Osteoblast (primary cell): Measurements from ENCODE around the gene USP7. TPM values are rescaled to one million over a fixed set of nuclear protein-coding genes. Genes with fewer than 3 reads are reported as not detected.
A peak's percentile ranks its signal among the peaks of the same experiment; 100 is the strongest.

Experiments
- DNase-seq: peaks from one replicate; pipeline ENCODE4 v3.0.0; 2011; ENCODE audit warnings: low spot score, mixed read lengths; ENCODE audit not compliant: insufficient read length; ENCODE audit errors: missing footprints
- H2AFZ ChIP-seq: 2 replicates; pipeline ENCODE4 v1.6.0; 2011; ENCODE audit warnings: mild to moderate bottlenecking, low read length
- H3K27ac ChIP-seq: 2 replicates; pipeline ENCODE4 v1.5.1; 2011; ENCODE audit warnings: mild to moderate bottlenecking, low read depth, low read length, moderate library complexity
- H3K27me3 ChIP-seq: 2 replicates; pipeline ENCODE4 v1.6.0; 2012; ENCODE audit warnings: mild to moderate bottlenecking, control low read depth, inconsistent platforms, low read length, moderate library complexity; ENCODE audit not compliant: insufficient read depth
- H3K36me3 ChIP-seq: 2 replicates; pipeline ENCODE4 v1.5.1; 2011; ENCODE audit warnings: mild to moderate bottlenecking, low read length, control low read depth, moderate library complexity; ENCODE audit not compliant: insufficient read depth
- H3K4me1 ChIP-seq: 2 replicates; pipeline ENCODE4 v1.5.1; 2011; ENCODE audit warnings: mild to moderate bottlenecking, low read length, control low read depth, moderate library complexity; ENCODE audit not compliant: insufficient read depth
- H3K4me2 ChIP-seq: 2 replicates; pipeline ENCODE4 v1.6.0; 2011; ENCODE audit warnings: mild to moderate bottlenecking, low read length; ENCODE audit not compliant: insufficient read depth
- H3K4me3 ChIP-seq: fragments of 200-600 bp; sonication (generic); 3 replicates; pipeline ENCODE4 v1.5.1; 2012; ENCODE audit warnings: mild to moderate bottlenecking, low read length, inconsistent platforms; ENCODE audit not compliant: insufficient read depth
- H3K79me2 ChIP-seq: 2 replicates; pipeline ENCODE4 v1.6.0; 2012; ENCODE audit warnings: mild to moderate bottlenecking, low read length, control low read depth, inconsistent platforms; ENCODE audit not compliant: insufficient read depth
- H3K9me3 ChIP-seq: 2 replicates; pipeline ENCODE4 v1.5.1; 2011; ENCODE audit warnings: low read depth, low read length, control low read depth
- H4K20me1 ChIP-seq: 2 replicates; pipeline ENCODE4 v1.6.0; 2012; ENCODE audit warnings: mild to moderate bottlenecking, low read length, control low read depth; ENCODE audit not compliant: insufficient read depth
- total RNA-seq: library from RNA; depleted of rRNA; stranded (reverse); fragments of >200 nt; gene quantifications from 2 replicates; pipeline ENCODE4 v1.2.3, GENCODE V29; 2012
- TF ChIP-seq, protein P1 (sequence below): IDR thresholded peaks from 2 replicates; pipeline ENCODE4 v1.5.1; 2011; ENCODE audit warnings: mild to moderate bottlenecking, low read depth, low read length, moderate library complexity; ENCODE audit errors: extremely low read depth

Gene USP7
- total RNA-seq, result 46.0 and 51.4 TPM in 2 replicates

DNA sequence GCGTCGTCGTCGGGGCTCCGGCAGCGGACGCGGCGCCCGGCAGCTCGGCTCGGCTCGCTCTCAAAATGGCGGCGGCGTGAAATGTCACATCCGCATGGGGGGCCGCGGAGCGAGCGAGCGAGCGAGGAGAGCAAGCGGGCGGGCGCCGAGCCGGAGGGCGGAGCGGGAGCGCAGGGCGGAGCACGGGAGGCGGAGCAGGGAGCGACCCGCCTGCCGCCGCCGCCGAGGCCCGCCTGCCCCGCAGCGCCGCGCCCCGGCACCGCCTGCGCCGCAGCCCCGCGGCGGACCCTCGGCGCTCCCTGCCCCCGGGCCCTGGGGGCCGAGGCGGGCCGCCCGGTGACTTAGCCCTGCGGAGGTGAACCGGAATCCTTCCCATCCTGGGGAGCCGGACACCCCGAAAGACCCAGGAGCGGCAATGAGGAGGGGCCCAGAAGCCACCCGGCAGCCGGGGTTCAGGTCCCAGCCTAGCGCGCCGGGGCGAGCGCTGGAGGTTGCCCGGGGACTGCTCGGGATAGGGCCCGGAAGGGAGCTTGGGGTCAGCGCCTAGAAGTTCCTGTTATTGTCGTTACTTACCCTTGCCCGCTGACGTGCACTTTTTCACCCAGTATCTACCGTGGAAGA lies at the start of gene USP7:
Gene USP7 (minus strand): TSS at position 86 of the 621 bp plus-strand sequence. CDS start 621 bp downstream, outside the sequence.
- DNase-seq, result peak; percentile 100
- peak within 1 kb of the TSS; percentile 17 for H3K27ac ChIP-seq
- TF ChIP-seq, protein P1, sequence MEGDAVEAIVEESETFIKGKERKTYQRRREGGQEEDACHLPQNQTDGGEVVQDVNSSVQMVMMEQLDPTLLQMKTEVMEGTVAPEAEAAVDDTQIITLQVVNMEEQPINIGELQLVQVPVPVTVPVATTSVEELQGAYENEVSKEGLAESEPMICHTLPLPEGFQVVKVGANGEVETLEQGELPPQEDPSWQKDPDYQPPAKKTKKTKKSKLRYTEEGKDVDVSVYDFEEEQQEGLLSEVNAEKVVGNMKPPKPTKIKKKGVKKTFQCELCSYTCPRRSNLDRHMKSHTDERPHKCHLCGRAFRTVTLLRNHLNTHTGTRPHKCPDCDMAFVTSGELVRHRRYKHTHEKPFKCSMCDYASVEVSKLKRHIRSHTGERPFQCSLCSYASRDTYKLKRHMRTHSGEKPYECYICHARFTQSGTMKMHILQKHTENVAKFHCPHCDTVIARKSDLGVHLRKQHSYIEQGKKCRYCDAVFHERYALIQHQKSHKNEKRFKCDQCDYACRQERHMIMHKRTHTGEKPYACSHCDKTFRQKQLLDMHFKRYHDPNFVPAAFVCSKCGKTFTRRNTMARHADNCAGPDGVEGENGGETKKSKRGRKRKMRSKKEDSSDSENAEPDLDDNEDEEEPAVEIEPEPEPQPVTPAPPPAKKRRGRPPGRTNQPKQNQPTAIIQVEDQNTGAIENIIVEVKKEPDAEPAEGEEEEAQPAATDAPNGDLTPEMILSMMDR, result no peak

GRCh38 chr16:9013508-9013864 lies 49.8 kb upstream of the USP7 start:
- H3K27ac ChIP-seq, result no peak overlapping the region
- H3K79me2 ChIP-seq, result no peaks in the 10 kb centered on the region
- H4K20me1 ChIP-seq, result no peaks in the 10 kb centered on the region
- peaks cover 7% of the 10 kb centered on the region for H3K4me1 ChIP-seq
- H3K36me3 ChIP-seq, result no peaks in the 10 kb centered on the region
- TF ChIP-seq, protein P1, result no peak
- H2AFZ ChIP-seq, result peak overlapping the region; percentile 25
- no peak overlapping the region for H3K4me2 ChIP-seq
- no peak for DNase-seq
- no peaks in the 10 kb centered on the region for H3K27me3 ChIP-seq
- H3K9me3 ChIP-seq, result peaks cover 3% of the 10 kb centered on the region
- no peak overlapping the region for H3K4me3 ChIP-seq

More for the DNA sequence above, at the start of gene USP7:
- Histone ChIP-seq H3K4me3 (peak within 1 kb of the TSS; percentile 84), H3K79me2 (peaks cover 42% of the 10 kb centered on the region), H2AFZ (peak within 1 kb of the TSS; percentile 92), H3K27me3 (no peaks in the 10 kb centered on the region), H4K20me1 (peaks cover 37% of the 10 kb centered on the region), H3K36me3 (no peaks in the 10 kb centered on the region), H3K4me1 (peaks cover 31% of the 10 kb centered on the region), H3K4me2 (peak within 1 kb of the TSS; percentile 98), H3K9me3 (no peaks in the 10 kb centered on the region)

DNA sequence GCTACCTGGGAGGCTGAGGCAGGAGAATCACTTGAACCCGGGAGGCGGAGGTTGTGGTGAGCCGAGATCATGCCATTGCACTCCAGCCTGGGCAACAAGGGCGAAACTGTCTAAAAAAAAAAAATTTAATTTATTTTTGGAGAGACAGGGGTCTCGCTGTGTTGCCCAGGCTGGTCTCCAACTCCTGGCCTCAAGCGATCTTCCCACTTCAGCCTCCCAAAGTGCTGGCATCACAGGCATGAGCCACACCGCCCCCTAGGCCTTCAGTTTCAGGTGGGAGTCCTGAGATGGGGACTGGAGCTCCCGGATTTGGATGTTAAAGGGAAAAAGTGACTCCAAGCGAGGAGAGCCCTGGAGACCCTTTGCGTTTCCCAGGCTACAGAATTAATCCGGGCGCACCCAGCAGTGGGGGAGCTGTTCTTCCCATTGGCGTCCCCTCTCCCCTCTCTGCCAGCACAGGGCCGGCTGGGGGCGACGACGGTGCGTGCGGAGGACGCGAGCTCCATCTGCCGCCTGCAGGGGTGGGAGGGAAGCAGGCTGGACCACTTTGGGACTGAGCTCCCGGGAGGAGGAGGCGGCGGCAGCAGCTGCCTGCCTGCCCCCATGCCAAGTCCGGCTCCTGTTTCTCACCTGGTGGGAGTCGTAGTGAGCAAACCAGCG lies 49.3 kb upstream of the USP7 start:
- Histone ChIP-seq H3K27ac (no peak overlapping the region), H3K79me2 (no peaks in the 10 kb centered on the region), H3K4me3 (no peak overlapping the region), H3K9me3 (peaks cover 3% of the 10 kb centered on the region), H2AFZ (peak overlapping the region; percentile 25), H3K27me3 (no peaks in the 10 kb centered on the region), H3K4me1 (peaks cover 9% of the 10 kb centered on the region), H3K36me3 (no peaks in the 10 kb centered on the region), H3K4me2 (no peak overlapping the region), H4K20me1 (no peaks in the 10 kb centered on the region)
- peak; percentile 52 for DNase-seq
- TF ChIP-seq, protein P1, result no peak

GRCh38 chr16:9012330-9012729 lies 48.6 kb upstream of the USP7 start:
- Histone ChIP-seq H3K27ac (no peak overlapping the region), H3K4me2 (no peak overlapping the region)

More at GRCh38 chr16:9012330-9012729, 48.6 kb upstream of the USP7 start:
- no peak overlapping the region for H2AFZ ChIP-seq
- H3K4me3 ChIP-seq, result no peak overlapping the region
- H3K79me2 ChIP-seq, result no peaks in the 10 kb centered on the region
- peak; percentile 63 for DNase-seq
- H3K4me1 ChIP-seq, result peaks cover 9% of the 10 kb centered on the region
- TF ChIP-seq, protein P1, result no peak
- H4K20me1 ChIP-seq, result no peaks in the 10 kb centered on the region
- H3K9me3 ChIP-seq, result peaks cover 3% of the 10 kb centered on the region
- H3K27me3 ChIP-seq, result no peaks in the 10 kb centered on the region
- no peaks in the 10 kb centered on the region for H3K36me3 ChIP-seq
